Thoracic aorta (tissue), 2 donors: Measurements from ENCODE around the gene CPT1B. TPM values are rescaled to one million over a fixed set of nuclear protein-coding genes. Genes with fewer than 3 reads are reported as not detected.

ENCODE experiments used
- ATAC-seq: fragments of 150-250 bp; one replicate; pipeline ENCODE4 v1.8.0; 2017; ENCODE audit warnings: low read depth; ENCODE audit not compliant: insufficient number of reproducible peaks, low FRiP score
- DNase-seq: peaks from one replicate; pipeline ENCODE4 v3.0.0-alpha.2; 2020; ENCODE audit warnings: low spot score
- H3K27ac ChIP-seq, 2 donors: fragments of 200-600 bp; sonication (generic); 1 replicate in 1 of 2; 2 replicates in 1 of 2; pipeline ENCODE4 v1.5.1; 2016; ENCODE audit warnings: mild to moderate bottlenecking in 2 of 2, moderate library complexity in 2 of 2
- H3K27me3 ChIP-seq: fragments of 200-600 bp; sonication (generic); replicated peaks from 2 replicates; pipeline ENCODE4 v1.6.0; 2016; ENCODE audit warnings: mild to moderate bottlenecking; ENCODE audit not compliant: insufficient read depth
- H3K36me3 ChIP-seq: fragments of 200-600 bp; sonication (generic); one replicate; pipeline ENCODE4 v1.5.1; 2016
- H3K4me1 ChIP-seq, 2 donors: fragments of 200-600 bp; sonication (generic); 1 replicate in 1 of 2; 2 replicates in 1 of 2; pipeline versions ENCODE4 v1.5.1 to v1.6.0; 2016; ENCODE audit warnings: low read depth in 2 of 2, mild to moderate bottlenecking in 1 of 2; ENCODE audit not compliant: control insufficient read depth in 1 of 2
- H3K4me3 ChIP-seq: fragments of 200-600 bp; sonication (generic); 2 replicates; pipeline ENCODE4 v1.5.1; 2016; ENCODE audit warnings: mild to moderate bottlenecking
- H3K9me3 ChIP-seq: fragments of 200-600 bp; sonication (generic); 2 replicates; pipeline ENCODE4 v1.5.1; 2016
- total RNA-seq, 2 donors: library from RNA; depleted of rRNA; stranded (reverse); fragments of >200 nt; gene quantifications; one replicate each; pipeline versions ENCODE4 v1.1.0 to v1.2.3, GENCODE V29; 2016
- TF ChIP-seq, protein P1 (sequence below): fragments of 200-600 bp; sonication (generic); IDR thresholded peaks from one replicate; pipeline ENCODE4 v1.5.1; 2019; ENCODE audit warnings: antibody characterized with exemption

The CPT1B gene
- total RNA-seq, 2 donors from 2014 or later, result 14.6 to 21.4 TPM

DNA sequence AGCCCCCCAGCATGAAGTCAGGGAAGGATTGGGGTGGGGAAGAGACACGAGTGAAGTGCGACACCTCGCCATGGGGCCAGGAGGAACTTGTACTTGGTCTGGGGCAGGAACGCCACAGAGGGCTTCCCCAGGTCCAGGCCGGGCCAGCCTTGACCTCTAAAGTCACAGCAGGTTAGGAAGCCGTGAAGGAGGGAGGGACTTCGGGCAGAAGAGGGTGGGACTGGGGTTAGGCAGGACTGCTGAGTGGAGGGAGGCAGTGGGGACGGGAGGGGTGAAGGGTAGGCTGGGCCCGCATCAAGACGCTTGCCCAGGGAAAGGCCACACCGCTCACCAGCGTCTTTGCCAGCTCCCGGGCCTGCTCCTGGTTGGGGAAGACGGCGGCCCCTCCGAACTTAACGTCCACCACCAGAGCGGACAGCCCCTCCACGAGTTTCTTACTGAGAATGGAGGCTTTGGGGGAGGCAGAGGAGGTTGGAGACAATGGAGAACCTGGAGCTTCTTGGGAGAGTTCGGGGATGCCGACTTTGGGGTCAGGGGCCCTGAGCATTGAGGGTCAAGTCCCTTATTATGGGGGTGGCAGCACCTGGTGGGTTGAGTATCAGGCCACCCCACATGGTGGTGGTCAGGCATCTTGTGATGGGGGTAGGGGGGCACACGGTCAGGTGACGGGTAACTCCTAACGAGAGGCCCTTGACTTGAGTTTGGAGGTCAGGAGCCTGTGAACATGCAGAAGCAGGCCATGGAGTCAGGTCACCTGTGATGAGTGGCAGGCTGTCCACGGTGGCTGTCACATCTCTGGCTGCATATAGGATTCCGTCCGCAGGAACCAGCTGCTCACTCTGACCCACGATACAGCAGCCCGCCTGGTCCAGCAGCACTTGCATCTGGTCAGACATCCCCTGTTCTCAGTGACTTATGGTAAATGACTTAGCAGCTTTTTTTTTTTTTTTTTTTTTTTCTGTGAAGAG is 51.1 kb downstream of the CPT1B start:
- Histone ChIP-seq H3K27ac (peak overlapping the region; percentile 69 to 75), H3K36me3 (peaks cover 17% of the 10 kb centered on the region), H3K9me3 (no peaks in the 10 kb centered on the region), H3K27me3 (peaks cover 5% of the 10 kb centered on the region), H3K4me1 (peaks cover 27 to 48% of the 10 kb centered on the region in 2 donors), H3K4me3 (peak overlapping the region; percentile 75)
- DNase-seq, result no peak
- ATAC-seq, result no peak
- TF ChIP-seq, protein P1, sequence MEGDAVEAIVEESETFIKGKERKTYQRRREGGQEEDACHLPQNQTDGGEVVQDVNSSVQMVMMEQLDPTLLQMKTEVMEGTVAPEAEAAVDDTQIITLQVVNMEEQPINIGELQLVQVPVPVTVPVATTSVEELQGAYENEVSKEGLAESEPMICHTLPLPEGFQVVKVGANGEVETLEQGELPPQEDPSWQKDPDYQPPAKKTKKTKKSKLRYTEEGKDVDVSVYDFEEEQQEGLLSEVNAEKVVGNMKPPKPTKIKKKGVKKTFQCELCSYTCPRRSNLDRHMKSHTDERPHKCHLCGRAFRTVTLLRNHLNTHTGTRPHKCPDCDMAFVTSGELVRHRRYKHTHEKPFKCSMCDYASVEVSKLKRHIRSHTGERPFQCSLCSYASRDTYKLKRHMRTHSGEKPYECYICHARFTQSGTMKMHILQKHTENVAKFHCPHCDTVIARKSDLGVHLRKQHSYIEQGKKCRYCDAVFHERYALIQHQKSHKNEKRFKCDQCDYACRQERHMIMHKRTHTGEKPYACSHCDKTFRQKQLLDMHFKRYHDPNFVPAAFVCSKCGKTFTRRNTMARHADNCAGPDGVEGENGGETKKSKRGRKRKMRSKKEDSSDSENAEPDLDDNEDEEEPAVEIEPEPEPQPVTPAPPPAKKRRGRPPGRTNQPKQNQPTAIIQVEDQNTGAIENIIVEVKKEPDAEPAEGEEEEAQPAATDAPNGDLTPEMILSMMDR, result no peak

DNA sequence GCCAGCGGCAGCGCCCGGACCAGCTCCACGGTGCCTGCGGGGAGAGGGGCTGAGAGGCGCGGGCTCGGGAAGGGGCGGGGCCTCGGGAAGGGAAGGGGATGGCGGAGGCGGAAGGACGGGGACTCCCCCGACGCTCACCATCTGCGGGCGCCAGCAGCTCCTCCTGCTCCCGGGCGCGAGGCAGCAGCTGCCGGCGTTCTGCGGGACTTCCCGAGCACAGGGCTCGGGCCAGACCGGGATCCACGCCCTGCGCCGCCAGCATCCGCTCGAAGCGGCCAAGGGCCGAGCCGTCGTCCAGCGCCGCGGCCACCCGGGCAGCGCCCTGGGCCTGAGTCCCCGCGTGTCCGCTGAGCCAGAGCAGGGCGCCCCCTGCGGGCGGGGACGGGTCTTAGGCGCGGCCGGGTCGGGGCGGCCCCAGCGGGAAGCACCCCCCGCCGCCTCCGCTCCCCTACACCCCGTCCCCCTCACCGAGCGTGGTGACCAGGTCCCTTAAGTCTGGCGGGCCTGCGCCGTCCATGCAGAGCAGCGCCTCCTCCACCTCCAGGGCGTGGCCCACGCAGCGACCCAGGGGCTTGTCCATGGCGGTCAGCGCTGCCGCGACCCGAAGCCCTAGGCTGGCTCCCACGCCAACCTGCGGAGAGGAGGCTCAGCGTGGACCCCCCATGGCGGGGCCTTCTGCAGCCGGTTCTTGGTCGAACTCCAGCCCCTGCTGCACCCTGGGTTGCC is 52.0 kb downstream of the CPT1B start:
- H3K4me3 ChIP-seq, result peak overlapping the region; percentile 75
- H3K9me3 ChIP-seq, result no peaks in the 10 kb centered on the region
- H3K27me3 ChIP-seq, result peaks cover 2% of the 10 kb centered on the region
- TF ChIP-seq, protein P1, result peak; percentile 68
- DNase-seq (no peak), ATAC-seq (peak; percentile 21)
- H3K27ac ChIP-seq, result peak overlapping the region; percentile 69 to 75
- H3K36me3 ChIP-seq, result peaks cover 25% of the 10 kb centered on the region
- H3K4me1 ChIP-seq, result peaks cover 21 to 40% of the 10 kb centered on the region in 2 donors

GRCh38 chr22:50525858-50526107 is 52.4 kb downstream of the CPT1B start:
- Histone ChIP-seq H3K27ac (peak overlapping the region; percentile 69 to 75), H3K36me3 (peaks cover 26% of the 10 kb centered on the region), H3K27me3 (no peaks in the 10 kb centered on the region), H3K9me3 (no peaks in the 10 kb centered on the region), H3K4me1 (peaks cover 16 to 35% of the 10 kb centered on the region in 2 donors), H3K4me3 (peak overlapping the region; percentile 75)
- TF ChIP-seq, protein P1, result no peak
- DNase-seq, result no peak
- ATAC-seq, result no peak

DNA sequence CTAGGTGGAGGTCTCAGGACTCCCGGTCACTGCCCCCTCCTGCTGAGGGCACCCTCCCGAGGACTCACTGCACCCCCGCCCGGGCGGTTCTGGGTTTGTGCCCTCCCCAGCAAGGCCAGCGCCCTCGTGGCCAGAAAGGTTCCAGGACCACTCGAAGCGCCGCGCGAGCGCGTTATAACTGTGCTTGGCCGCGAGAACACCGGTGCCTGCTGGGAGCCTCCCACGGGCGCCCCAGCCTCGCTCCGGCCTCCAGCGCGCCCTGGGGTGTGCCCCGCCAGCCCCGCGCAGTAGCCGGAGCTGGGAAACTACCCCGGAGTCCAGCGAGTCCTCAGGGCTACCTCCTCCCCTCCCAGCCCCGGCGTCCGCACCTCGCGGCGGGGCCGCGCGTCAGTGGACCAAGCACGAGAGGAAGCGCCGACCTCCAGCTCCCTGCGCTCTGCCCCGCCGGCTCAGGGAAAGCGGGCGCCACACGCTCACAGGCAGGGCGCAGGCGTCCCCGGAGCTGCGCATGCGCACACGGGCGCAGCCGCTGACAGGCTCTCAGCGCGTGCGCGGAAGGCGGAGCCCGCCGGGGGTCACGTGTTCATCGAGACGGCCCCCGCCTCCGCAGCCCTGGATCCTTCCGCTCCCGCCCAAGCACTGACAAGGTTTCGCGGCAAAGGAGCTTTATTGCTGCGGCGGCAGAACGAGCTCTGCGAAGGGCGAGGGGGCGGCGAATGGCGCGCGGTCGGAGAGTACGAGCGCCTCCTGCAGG is 52.9 kb downstream of the CPT1B start, which contains the start of gene SCO2:
Gene SCO2 (minus strand): TSS at position 495 of the 754 bp plus-strand sequence. CDS start 1,187 bp downstream, outside the sequence.
- no peaks in the 10 kb centered on the region for H3K27me3 ChIP-seq
- peak within 1 kb of the TSS; percentile 69 to 75 for H3K27ac ChIP-seq
- peaks cover 31% of the 10 kb centered on the region for H3K36me3 ChIP-seq
- DNase-seq (peak; percentile 82), ATAC-seq (peak; percentile 71)
- H3K4me1 ChIP-seq, result peaks cover 15 to 30% of the 10 kb centered on the region in 2 donors
- no peaks in the 10 kb centered on the region for H3K9me3 ChIP-seq
- TF ChIP-seq, protein P1, result no peak
- H3K4me3 ChIP-seq, result peak within 1 kb of the TSS; percentile 75
